ENCODE results near the gene EXOC6B. TPM values are rescaled to one million over a fixed set of nuclear protein-coding genes. Genes with fewer than 3 reads are reported as not detected.

The EXOC6B gene
- total RNA-seq, 2 experiments from 2014 or later = 6.2 to 8.3 TPM

GRCh38 chr2:72340665-72341064 lies 485.2 kb downstream of the EXOC6B start:
- Mint-ChIP-seq H3K36me3 (ENCODE audit: low read depth) (peaks cover 1% of the 10 kb centered on the region), H3K4me3 (no peak overlapping the region), H3K27ac (no peak overlapping the region), H3K4me1 (ENCODE audit: low read depth) (no peaks in the 10 kb centered on the region), H3K9me3 (peaks cover 7% of the 10 kb centered on the region), H3K27me3 (no peaks in the 10 kb centered on the region)
- TF ChIP-seq CTCF (IDR thresholded peaks at IDR 0.05) = no peak
- ATAC-seq (no peak), DNase-seq (no peak)
- POLR2A ChIA-PET = interaction anchor here (0.6 kb wide), 1 partner anchor 191 kb away, joined by 4 read pairs; no protein-coding TSS in a partner anchor
- CTCF ChIA-PET = no interaction called here
- intact Hi-C loops (cut with micrococcal nuclease) = no loop called here

- ChIA-PET CTCF (interaction anchor here (0.7 to 1.7 kb wide), 2 partner anchors 10 to 13 kb away, joined by 4 to 8 read pairs; no protein-coding TSS in a partner anchor), POLR2A (no interaction called here)
Observed at GRCh38 chr2:72338076-72338475, 487.8 kb downstream of the EXOC6B start.

GRCh38 chr2:72332720-72333119 lies 493.1 kb downstream of the EXOC6B start:
- ChIA-PET POLR2A (no interaction called here), CTCF (no interaction called here)
- H3K4me3 Mint-ChIP-seq = no peak overlapping the region
- H3K9me3 Mint-ChIP-seq = no peaks in the 10 kb centered on the region
- H3K27me3 Mint-ChIP-seq = no peaks in the 10 kb centered on the region
- no peak for DNase-seq
- no peaks in the 10 kb centered on the region for H3K36me3 Mint-ChIP-seq (ENCODE audit: low read depth)
- no peak for TF ChIP-seq CTCF (IDR thresholded peaks at IDR 0.05)
- no peak overlapping the region for H3K27ac Mint-ChIP-seq
- no peak for ATAC-seq
- H3K4me1 Mint-ChIP-seq (ENCODE audit: low read depth) = no peaks in the 10 kb centered on the region
- intact Hi-C loops (cut with micrococcal nuclease) = no loop called here

More at GRCh38 chr2:72338076-72338475, 487.8 kb downstream of the EXOC6B start:
- no peak for TF ChIP-seq CTCF (IDR thresholded peaks at IDR 0.05)
- no peaks in the 10 kb centered on the region for H3K27me3 Mint-ChIP-seq
- ATAC-seq (no peak), DNase-seq (no peak)
- intact Hi-C loops (cut with micrococcal nuclease) = no loop called here
- no peaks in the 10 kb centered on the region for H3K36me3 Mint-ChIP-seq (ENCODE audit: low read depth)
- no peak overlapping the region for H3K27ac Mint-ChIP-seq
- H3K4me1 Mint-ChIP-seq (ENCODE audit: low read depth) = no peaks in the 10 kb centered on the region
- no peak overlapping the region for H3K4me3 Mint-ChIP-seq
- no peaks in the 10 kb centered on the region for H3K9me3 Mint-ChIP-seq

GRCh38 chr2:72330652-72331051 lies 495.2 kb downstream of the EXOC6B start:
- Mint-ChIP-seq H3K4me3 (no peak overlapping the region), H3K9me3 (no peaks in the 10 kb centered on the region), H3K36me3 (ENCODE audit: low read depth) (no peaks in the 10 kb centered on the region), H3K4me1 (ENCODE audit: low read depth) (no peaks in the 10 kb centered on the region), H3K27ac (no peak overlapping the region), H3K27me3 (no peaks in the 10 kb centered on the region)
- DNase-seq (no peak), ATAC-seq (no peak)
- CTCF ChIA-PET = no interaction called here
- TF ChIP-seq CTCF (IDR thresholded peaks at IDR 0.05) = no peak
- intact Hi-C loops (cut with micrococcal nuclease) = no loop called here
- POLR2A ChIA-PET = no interaction called here

- Mint-ChIP-seq H3K27me3 (no peaks in the 10 kb centered on the region), H3K4me3 (no peak overlapping the region), H3K9me3 (peaks cover 2% of the 10 kb centered on the region), H3K27ac (no peak overlapping the region), H3K4me1 (ENCODE audit: low read depth) (no peaks in the 10 kb centered on the region), H3K36me3 (ENCODE audit: low read depth) (peaks cover 2% of the 10 kb centered on the region)
- CTCF ChIA-PET = interaction anchor here (1.6 kb wide), 1 partner anchor 22 kb away, joined by 4 read pairs; no protein-coding TSS in a partner anchor
- intact Hi-C loops (cut with micrococcal nuclease) = no loop called here
- DNase-seq = peak; percentile 1
- TF ChIP-seq CTCF (IDR thresholded peaks at IDR 0.05) = no peak
- POLR2A ChIA-PET = no interaction called here
- ATAC-seq = no peak
Observed at GRCh38 chr2:72326759-72327158, 499.1 kb downstream of the EXOC6B start.

All from activated CD8-positive, alpha-beta T cell treated with anti-CD3 and anti-CD28 coated beads for 36 hours (primary cell).